ENCODE measurements around the gene USH2A. TPM values are rescaled to one million over a fixed set of nuclear protein-coding genes. Genes with fewer than 3 reads are reported as not detected.

USH2A gene
- total RNA-seq, 1 donor from 2014 or later, result not detected

- no peaks in the 10 kb centered on the region for H3K36me3 ChIP-seq (ENCODE audit: control insufficient read depth, insufficient read depth, low read length)
- TF ChIP-seq CTCF (IDR thresholded peaks at IDR 0.05; ENCODE audit: insufficient read depth, low read length, poor library complexity, severe bottlenecking), result no peak
- no peak overlapping the region for H3K4me3 ChIP-seq (ENCODE audit: low read depth, low read length)
- no peak for DNase-seq (ENCODE audit: low read depth)
- H3K27me3 ChIP-seq (ENCODE audit: control insufficient read depth, insufficient read depth, low read length), result no peaks in the 10 kb centered on the region
Measured at GRCh38 chr1:215595231-215595630, 828.0 kb downstream of the USH2A start.

- Histone ChIP-seq H3K27me3 (ENCODE audit: control insufficient read depth, insufficient read depth, low read length) (no peaks in the 10 kb centered on the region), H3K36me3 (ENCODE audit: control insufficient read depth, insufficient read depth, low read length) (no peaks in the 10 kb centered on the region), H3K4me3 (ENCODE audit: low read depth, low read length) (no peak overlapping the region)
- TF ChIP-seq CTCF (IDR thresholded peaks at IDR 0.05; ENCODE audit: insufficient read depth, low read length, poor library complexity, severe bottlenecking), result no peak
- no peak for DNase-seq (ENCODE audit: low read depth)
Measured at GRCh38 chr1:215594640-215595039, 828.6 kb downstream of the USH2A start.

GRCh38 chr1:215590779-215591491, 832.3 kb downstream of the USH2A start:
- H3K36me3 ChIP-seq (ENCODE audit: control insufficient read depth, insufficient read depth, low read length), result no peaks in the 10 kb centered on the region
- no peaks in the 10 kb centered on the region for H3K27me3 ChIP-seq (ENCODE audit: control insufficient read depth, insufficient read depth, low read length)
- H3K4me3 ChIP-seq (ENCODE audit: low read depth, low read length), result no peak overlapping the region
- no peak for DNase-seq (ENCODE audit: low read depth)
- TF ChIP-seq CTCF (IDR thresholded peaks at IDR 0.05; ENCODE audit: insufficient read depth, low read length, poor library complexity, severe bottlenecking), result no peak

GRCh38 chr1:215589650-215590435, 833.4 kb downstream of the USH2A start:
- no peaks in the 10 kb centered on the region for H3K27me3 ChIP-seq (ENCODE audit: control insufficient read depth, insufficient read depth, low read length)
- no peak overlapping the region for H3K4me3 ChIP-seq (ENCODE audit: low read depth, low read length)
- no peak for TF ChIP-seq CTCF (IDR thresholded peaks at IDR 0.05; ENCODE audit: insufficient read depth, low read length, poor library complexity, severe bottlenecking)
- H3K36me3 ChIP-seq (ENCODE audit: control insufficient read depth, insufficient read depth, low read length), result no peaks in the 10 kb centered on the region
- no peak for DNase-seq (ENCODE audit: low read depth)

GRCh38 chr1:215584389-215584788, 838.9 kb downstream of the USH2A start:
- TF ChIP-seq CTCF (IDR thresholded peaks at IDR 0.05; ENCODE audit: insufficient read depth, low read length, poor library complexity, severe bottlenecking), result no peak
- H3K4me3 ChIP-seq (ENCODE audit: low read depth, low read length), result no peak overlapping the region
- no peaks in the 10 kb centered on the region for H3K36me3 ChIP-seq (ENCODE audit: control insufficient read depth, insufficient read depth, low read length)
- H3K27me3 ChIP-seq (ENCODE audit: control insufficient read depth, insufficient read depth, low read length), result no peaks in the 10 kb centered on the region
- DNase-seq (ENCODE audit: low read depth), result no peak
